Caco-2 (cell line): ENCODE measurements around the gene SF3A2. TPM values are rescaled to one million over a fixed set of nuclear protein-coding genes. Genes with fewer than 3 reads are reported as not detected.
A peak's percentile ranks its signal among the peaks of the same experiment; 100 is the strongest.

ENCODE experiments used
- BruUV-seq: library from RNA; stranded (reverse); fragments of 400-500 nt; replicated peaks from 2 replicates; lab custom pipeline; 2021; lab: Mats Ljungman, UMichigan
- CTCF ChIA-PET: fragments of 300-600 bp; sonication (Branson Sonifier 250); formaldehyde crosslinking; loops from one replicate; lab custom pipeline; 2022; ENCODE audit warnings: antibody characterized with exemption; lab: Charles Lee
- POLR2A ChIA-PET: fragments of 300-600 bp; sonication (Branson Sonifier 250); formaldehyde crosslinking; loops from one replicate; lab custom pipeline; 2022; ENCODE audit warnings: antibody characterized with exemption; lab: Charles Lee
- DNase-seq, 2 experiments: peaks; one replicate each; pipeline versions ENCODE4 v3.0.0 to v3.0.0-alpha.2; 2020 to 2022
- H3K27me3 ChIP-seq: replicated peaks from 2 replicates; pipeline ENCODE4 v1.6.0; 2011; ENCODE audit warnings: low read length; ENCODE audit not compliant: control insufficient read depth, insufficient read depth
- H3K36me3 ChIP-seq: 2 replicates; pipeline ENCODE4 v1.5.1; 2011; ENCODE audit warnings: low read length; ENCODE audit not compliant: control insufficient read depth, insufficient read depth
- H3K4me1 ChIP-seq: fragments of 250-450 bp; sonication (Bioruptor Pico); 2 replicates; pipeline ENCODE4 v1.5.1; 2020; ENCODE audit warnings: mild to moderate bottlenecking
- H3K4me3 ChIP-seq: 2 replicates; pipeline ENCODE4 v1.5.1; 2011; ENCODE audit warnings: low read depth, mild to moderate bottlenecking, control low read depth, low read length
- H3K9me3 ChIP-seq: fragments of 250-450 bp; sonication (Bioruptor Pico); 2 replicates; pipeline ENCODE4 v1.5.1; 2020; ENCODE audit warnings: mild to moderate bottlenecking, moderate library complexity
- H3K27ac Mint-ChIP-seq: one replicate; pipeline ENCODE4 v1.8.0; 2022; ENCODE audit warnings: mixed read lengths; ENCODE audit not compliant: unreplicated experiment
- H3K27me3 Mint-ChIP-seq: one replicate; pipeline ENCODE4 v1.8.0; 2022; ENCODE audit warnings: mixed read lengths; ENCODE audit not compliant: insufficient read depth, unreplicated experiment
- H3K36me3 Mint-ChIP-seq: one replicate; pipeline ENCODE4 v1.8.0; 2022; ENCODE audit warnings: mild to moderate bottlenecking, mixed read lengths; ENCODE audit not compliant: insufficient read depth, unreplicated experiment
- H3K4me1 Mint-ChIP-seq: one replicate; pipeline ENCODE4 v1.8.0; 2022; ENCODE audit warnings: low read depth, mixed read lengths; ENCODE audit not compliant: unreplicated experiment
- H3K4me3 Mint-ChIP-seq: one replicate; pipeline ENCODE4 v1.8.0; 2022; ENCODE audit warnings: mild to moderate bottlenecking, moderate library complexity, mixed read lengths; ENCODE audit not compliant: unreplicated experiment
- H3K9me3 Mint-ChIP-seq: one replicate; pipeline ENCODE4 v1.8.0; 2022; ENCODE audit warnings: mixed read lengths; ENCODE audit not compliant: unreplicated experiment
- intact Hi-C: fragments of 100-400 bp; cut with micrococcal nuclease; formaldehyde crosslinking; loops from one replicate; pipeline ENCODE4 v1.10.0; 2022; ENCODE audit not compliant: unreplicated experiment
- total RNA-seq: library from RNA; stranded (reverse); gene quantifications from 2 replicates; pipeline ENCODE4 v1.2.3, GENCODE V29; 2022
- TF ChIP-seq, protein P1 (sequence below), 2 experiments: fragments of 200-600 bp in 1 of 2; IDR thresholded peaks; 1 replicate in 1 of 2; 2 replicates in 1 of 2; pipeline versions ENCODE4 v1.5.1 to v1.8.0; 2011 to 2022; ENCODE audit warnings: antibody characterized with exemption in 1 of 2, control low read depth in 1 of 2, inconsistent platforms in 1 of 2, low read depth in 1 of 2, low read length in 1 of 2, mild to moderate bottlenecking in 1 of 2, moderate library complexity in 1 of 2; ENCODE audit not compliant: insufficient read depth in 1 of 2, severe bottlenecking in 1 of 2, unreplicated experiment in 1 of 2

The SF3A2 gene
- total RNA-seq, 1 experiment from 2014 or later = 129 TPM

DNA sequence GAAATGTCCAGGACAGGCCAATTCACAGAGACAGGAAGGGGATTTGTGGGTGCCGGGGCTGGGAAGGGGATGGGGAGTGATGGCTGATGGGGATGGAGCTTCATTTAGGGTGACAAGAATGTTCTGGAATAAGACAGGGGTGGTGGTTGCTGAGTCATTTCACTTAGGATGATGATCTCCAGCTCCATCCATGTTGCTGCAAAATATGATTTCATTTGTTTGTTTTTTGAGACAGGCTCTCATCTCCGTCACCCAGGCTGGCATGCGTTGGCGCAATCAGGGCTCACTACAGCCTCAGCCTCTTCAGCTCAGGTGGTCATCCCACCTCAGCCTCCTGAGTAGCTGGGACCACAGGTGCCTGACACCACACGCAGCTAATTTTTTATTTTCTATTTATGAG is 22.7 kb downstream of the SF3A2 start:
- CTCF ChIA-PET = no interaction called here
- intact Hi-C loops = no loop called here
- H3K4me1 Mint-ChIP-seq = no peaks in the 10 kb centered on the region

DNA sequence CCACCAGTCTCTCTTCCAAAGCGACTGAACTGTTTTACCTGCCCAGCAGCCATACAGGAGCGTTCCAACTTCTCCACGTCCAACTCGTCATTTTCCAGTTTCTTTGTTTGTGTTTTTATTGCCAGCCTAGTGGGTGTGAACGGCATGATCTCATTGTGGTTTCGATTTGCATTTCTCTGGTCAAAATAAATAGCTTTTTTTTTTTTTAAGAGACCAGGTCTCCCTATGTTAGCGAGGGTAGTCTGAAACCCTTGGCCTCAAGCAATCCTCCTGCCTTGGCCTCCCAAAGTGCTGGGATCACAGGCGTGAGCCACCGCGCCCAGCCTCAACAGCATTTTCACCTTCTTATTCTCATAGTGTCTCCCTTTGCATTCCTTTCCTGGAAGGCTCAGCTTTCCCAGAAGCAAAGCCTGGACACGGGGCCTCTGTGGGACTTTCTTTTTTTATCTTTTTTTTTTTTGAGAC is 23.7 kb downstream of the SF3A2 start:
- intact Hi-C loops = no loop called here
- Mint-ChIP-seq H3K27ac (no peak overlapping the region), H3K4me1 (no peaks in the 10 kb centered on the region)

More for the DNA sequence above, 22.7 kb downstream of the SF3A2 start:
- TF ChIP-seq, protein P1, sequence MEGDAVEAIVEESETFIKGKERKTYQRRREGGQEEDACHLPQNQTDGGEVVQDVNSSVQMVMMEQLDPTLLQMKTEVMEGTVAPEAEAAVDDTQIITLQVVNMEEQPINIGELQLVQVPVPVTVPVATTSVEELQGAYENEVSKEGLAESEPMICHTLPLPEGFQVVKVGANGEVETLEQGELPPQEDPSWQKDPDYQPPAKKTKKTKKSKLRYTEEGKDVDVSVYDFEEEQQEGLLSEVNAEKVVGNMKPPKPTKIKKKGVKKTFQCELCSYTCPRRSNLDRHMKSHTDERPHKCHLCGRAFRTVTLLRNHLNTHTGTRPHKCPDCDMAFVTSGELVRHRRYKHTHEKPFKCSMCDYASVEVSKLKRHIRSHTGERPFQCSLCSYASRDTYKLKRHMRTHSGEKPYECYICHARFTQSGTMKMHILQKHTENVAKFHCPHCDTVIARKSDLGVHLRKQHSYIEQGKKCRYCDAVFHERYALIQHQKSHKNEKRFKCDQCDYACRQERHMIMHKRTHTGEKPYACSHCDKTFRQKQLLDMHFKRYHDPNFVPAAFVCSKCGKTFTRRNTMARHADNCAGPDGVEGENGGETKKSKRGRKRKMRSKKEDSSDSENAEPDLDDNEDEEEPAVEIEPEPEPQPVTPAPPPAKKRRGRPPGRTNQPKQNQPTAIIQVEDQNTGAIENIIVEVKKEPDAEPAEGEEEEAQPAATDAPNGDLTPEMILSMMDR (IDR thresholded peaks at IDR 0.05; ENCODE audit: insufficient read depth in 1 of 2, low read depth in 1 of 2, low read length in 1 of 2, severe bottlenecking in 1 of 2, unreplicated experiment in 1 of 2) = no peak
- no peak for DNase-seq
- POLR2A ChIA-PET = no interaction called here
- Histone ChIP-seq H3K36me3 (no peaks in the 10 kb centered on the region), H3K4me1 (no peaks in the 10 kb centered on the region), H3K4me3 (no peak overlapping the region), H3K27me3 (no peaks in the 10 kb centered on the region), H3K9me3 (no peaks in the 10 kb centered on the region)
- Mint-ChIP-seq H3K36me3 (peaks cover under 1% of the 10 kb centered on the region), H3K9me3 (no peaks in the 10 kb centered on the region), H3K27ac (no peak overlapping the region), H3K27me3 (no peaks in the 10 kb centered on the region), H3K4me3 (no peak overlapping the region)
- no TSS peak for BruUV-seq

DNA sequence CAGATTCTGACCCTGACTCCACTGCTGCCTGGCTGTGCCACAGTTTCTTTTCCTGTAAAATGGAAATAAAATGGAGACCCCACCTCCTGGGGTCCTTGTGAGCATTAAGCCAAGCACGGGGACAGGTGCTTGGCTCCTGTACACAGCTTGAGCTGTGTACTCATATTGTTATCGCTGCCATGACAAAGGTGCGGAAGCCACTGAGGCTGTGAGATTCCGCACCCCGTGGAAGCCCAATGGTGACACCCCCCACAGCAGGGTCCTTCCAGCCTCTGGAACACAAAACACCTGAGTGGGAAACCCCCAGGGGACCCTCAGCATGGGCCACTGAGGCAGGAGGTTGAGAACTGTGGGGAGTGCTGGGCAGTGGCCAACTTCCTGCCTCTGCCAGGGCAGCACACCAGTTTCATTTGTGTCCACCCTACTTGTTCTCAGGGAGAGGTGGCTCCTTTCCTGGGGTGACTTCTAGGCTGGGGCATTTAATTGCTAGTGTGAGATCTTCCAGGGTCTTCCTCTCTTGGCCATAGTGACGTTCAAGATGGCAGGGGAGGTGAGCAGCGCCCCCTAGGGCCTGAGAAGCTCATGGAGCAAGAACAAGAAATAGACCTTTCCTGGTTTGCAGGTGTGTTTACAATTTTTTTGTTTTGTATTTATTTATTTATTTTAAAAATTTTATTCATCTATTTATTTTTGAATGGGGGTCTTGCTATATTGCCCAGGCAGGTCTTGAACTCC is 25.0 kb downstream of the SF3A2 start:
- Histone ChIP-seq H3K9me3 (no peaks in the 10 kb centered on the region), H3K36me3 (no peaks in the 10 kb centered on the region), H3K27me3 (no peaks in the 10 kb centered on the region), H3K4me1 (no peaks in the 10 kb centered on the region), H3K4me3 (no peak overlapping the region)
- no peak overlapping the region for H3K27ac Mint-ChIP-seq
- intact Hi-C loops = no loop called here
- no peak for DNase-seq
- H3K4me1 Mint-ChIP-seq = no peaks in the 10 kb centered on the region
- no peaks in the 10 kb centered on the region for H3K27me3 Mint-ChIP-seq
- H3K9me3 Mint-ChIP-seq = no peaks in the 10 kb centered on the region
- BruUV-seq = no TSS peak
- no peaks in the 10 kb centered on the region for H3K36me3 Mint-ChIP-seq
- ChIA-PET CTCF (no interaction called here), POLR2A (no interaction called here)
- TF ChIP-seq, protein P1 (IDR thresholded peaks at IDR 0.05; ENCODE audit: insufficient read depth in 1 of 2, low read depth in 1 of 2, low read length in 1 of 2, severe bottlenecking in 1 of 2, unreplicated experiment in 1 of 2) = peak; percentile 7 to 40
- H3K4me3 Mint-ChIP-seq = no peak overlapping the region

More for the DNA sequence above, 23.7 kb downstream of the SF3A2 start:
- Histone ChIP-seq H3K27me3 (no peaks in the 10 kb centered on the region), H3K36me3 (no peaks in the 10 kb centered on the region), H3K4me1 (no peaks in the 10 kb centered on the region), H3K9me3 (no peaks in the 10 kb centered on the region), H3K4me3 (no peak overlapping the region)
- TF ChIP-seq, protein P1 (IDR thresholded peaks at IDR 0.05; ENCODE audit: insufficient read depth in 1 of 2, low read depth in 1 of 2, low read length in 1 of 2, severe bottlenecking in 1 of 2, unreplicated experiment in 1 of 2) = no peak
- H3K27me3 Mint-ChIP-seq = no peaks in the 10 kb centered on the region
- H3K36me3 Mint-ChIP-seq = no peaks in the 10 kb centered on the region
- BruUV-seq = no TSS peak
- H3K4me3 Mint-ChIP-seq = no peak overlapping the region
- no peak for DNase-seq
- no peaks in the 10 kb centered on the region for H3K9me3 Mint-ChIP-seq
- POLR2A ChIA-PET = no interaction called here
- CTCF ChIA-PET = no interaction called here
